ENCODE results near the gene ANXA6. TPM values are rescaled to one million over a fixed set of nuclear protein-coding genes. Genes with fewer than 3 reads are reported as not detected.

Gene ANXA6
- total RNA-seq, 1 donor from 2014 or later: 222 TPM

- DNase-seq (ENCODE audit: missing footprints) (no peak), ATAC-seq (no peak)
- intact Hi-C loops (cut with DNase I): no loop called here
Observed at GRCh38 chr5:151078490-151079262, 78.9 kb downstream of the ANXA6 start.

DNA sequence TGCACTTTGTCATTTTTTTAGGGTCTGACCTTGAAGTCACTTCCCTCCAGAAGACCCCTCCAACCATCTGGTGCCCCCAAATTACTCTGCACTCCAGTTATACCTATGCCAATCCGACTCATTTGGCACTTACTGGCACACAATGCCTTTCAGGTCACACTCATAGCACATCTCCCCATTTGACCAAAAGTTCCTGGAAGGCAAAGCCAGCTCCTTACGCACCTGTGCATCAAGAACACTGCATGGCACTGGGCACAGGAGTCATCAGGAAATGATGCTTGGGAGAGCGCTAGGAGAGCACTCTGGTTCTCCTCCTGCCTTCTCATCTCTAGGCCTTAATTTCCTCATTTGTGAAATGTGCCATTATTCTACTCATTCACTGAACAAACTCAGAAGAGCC lies 79.6 kb downstream of the ANXA6 start:
- intact Hi-C loops (cut with DNase I): no loop called here
- DNase-seq (ENCODE audit: missing footprints): no peak
- no peak for ATAC-seq

DNA sequence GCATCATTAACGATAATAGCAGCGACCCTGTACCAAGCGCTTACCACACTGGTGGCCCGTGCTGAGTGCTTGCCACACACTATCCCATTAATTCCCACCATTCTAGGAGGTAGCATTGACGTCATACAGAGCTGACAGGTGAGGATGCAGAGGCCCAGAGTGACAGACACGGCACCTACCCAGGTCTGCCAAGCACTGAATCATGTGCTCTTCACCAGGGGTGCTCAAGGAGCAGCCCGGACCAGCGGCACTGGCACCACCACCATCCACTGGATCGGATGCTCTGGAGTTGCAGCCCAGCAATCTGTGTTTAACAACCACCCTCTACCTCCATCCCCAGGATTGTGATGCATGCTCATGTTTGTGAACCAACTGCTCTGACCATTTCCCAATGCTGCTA lies 80.2 kb downstream of the ANXA6 start:
- intact Hi-C loops (cut with DNase I): no loop called here
- ATAC-seq: no peak
- DNase-seq (ENCODE audit: missing footprints): no peak

DNA sequence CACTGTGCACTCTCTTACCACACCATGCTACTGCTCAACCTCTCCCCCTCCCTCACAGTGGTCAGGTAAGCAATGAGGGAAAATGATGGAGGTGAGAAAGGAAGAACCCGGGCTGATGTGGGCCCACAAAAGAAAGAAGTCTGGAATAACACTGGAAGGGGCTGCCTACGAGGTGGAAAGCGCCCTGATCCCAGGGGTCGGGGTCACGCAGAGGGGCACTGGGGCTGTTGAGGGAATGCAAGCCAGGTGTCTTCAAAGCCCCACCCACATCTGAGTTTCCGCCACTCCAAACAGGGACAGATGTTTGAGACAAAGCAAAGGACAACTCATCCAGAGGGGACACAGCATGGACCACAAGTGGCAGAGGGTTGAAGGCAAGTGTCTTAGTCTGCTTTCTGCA lies 81.0 kb downstream of the ANXA6 start:
- ATAC-seq (no peak), DNase-seq (ENCODE audit: missing footprints) (no peak)
- intact Hi-C loops (cut with DNase I): no loop called here

DNA sequence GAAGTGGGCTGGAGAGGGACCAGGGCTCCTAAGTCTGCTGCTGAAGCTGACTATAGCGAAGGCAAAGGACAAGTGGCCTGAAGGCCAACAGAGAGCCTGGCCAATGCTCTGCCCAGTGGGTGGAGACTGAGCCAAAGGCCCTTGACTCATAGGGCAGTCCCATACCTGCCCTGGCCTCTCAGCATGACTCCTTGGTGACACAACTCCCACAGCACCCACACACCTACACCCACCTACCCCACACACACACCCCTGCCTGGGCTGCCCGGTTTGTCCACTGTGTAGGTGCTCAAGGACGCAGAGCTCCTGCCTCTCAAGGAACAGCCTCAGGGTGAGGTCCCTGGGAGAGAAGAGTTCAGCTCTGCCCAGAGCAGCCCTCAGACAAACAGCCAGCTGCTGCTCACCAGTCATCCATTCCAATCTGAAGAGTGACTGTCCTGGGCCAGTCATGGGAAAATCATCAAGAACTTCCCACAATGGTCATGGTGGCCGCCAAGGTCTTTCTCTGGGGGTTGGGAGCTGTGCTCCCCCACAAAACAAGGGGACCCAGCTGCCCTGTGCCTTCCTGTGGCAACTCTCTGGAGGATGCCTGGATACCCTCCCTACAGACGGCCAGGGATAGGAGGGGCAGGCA lies 81.8 kb downstream of the ANXA6 start:
- DNase-seq (ENCODE audit: missing footprints) (no peak), ATAC-seq (no peak)
- intact Hi-C loops (cut with DNase I): no loop called here

GRCh38 chr5:151074557-151074956 lies 83.0 kb downstream of the ANXA6 start:
- no peak for ATAC-seq
- DNase-seq (ENCODE audit: missing footprints): no peak
- intact Hi-C loops (cut with DNase I): no loop called here

DNA sequence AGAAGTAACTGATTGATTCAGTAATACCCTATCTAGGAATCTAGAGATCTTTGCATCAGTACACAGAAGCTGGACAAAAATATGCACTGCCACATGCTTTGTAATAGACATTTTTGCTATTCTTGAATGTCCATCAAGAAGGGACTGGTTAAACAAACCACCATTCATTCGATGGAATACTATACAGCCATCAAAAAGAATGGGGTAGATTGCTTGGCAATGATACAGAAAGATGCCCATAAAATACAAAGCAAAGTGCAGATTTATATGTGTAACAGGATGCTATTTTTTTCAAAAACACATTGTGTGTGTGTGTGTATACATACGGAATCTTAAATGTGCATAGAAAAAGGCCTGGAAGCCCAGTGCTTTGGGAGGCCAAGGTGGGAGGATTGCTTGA lies 84.3 kb downstream of the ANXA6 start:
- ATAC-seq: no peak
- intact Hi-C loops (cut with DNase I): no loop called here

DNA sequence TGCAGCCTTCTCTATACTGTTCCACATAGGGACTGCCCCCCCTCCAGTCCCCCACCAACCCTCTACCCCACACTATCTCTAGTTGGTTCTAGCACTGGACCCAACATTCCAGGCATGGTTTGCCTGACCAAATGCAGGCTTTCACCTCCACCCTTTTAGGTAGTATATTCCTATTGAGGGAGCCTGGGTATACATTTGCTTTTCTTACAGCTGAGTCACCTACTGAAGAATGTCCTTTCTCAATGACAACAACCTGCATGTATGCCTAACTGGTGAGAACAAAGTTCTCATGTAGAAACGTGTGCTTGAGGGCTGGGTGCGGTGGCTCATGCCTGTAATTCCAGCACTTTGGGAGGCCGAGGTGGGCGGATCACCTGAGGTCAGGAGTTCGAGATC lies 85.0 kb downstream of the ANXA6 start:
- ATAC-seq (no peak), DNase-seq (ENCODE audit: missing footprints) (no peak)
- intact Hi-C loops (cut with DNase I): no loop called here

More for the DNA sequence above, 84.3 kb downstream of the ANXA6 start:
- DNase-seq (ENCODE audit: missing footprints): no peak

GRCh38 chr5:151071848-151072629 lies 85.5 kb downstream of the ANXA6 start:
- ATAC-seq: no peak
- intact Hi-C loops (cut with DNase I): no loop called here
- DNase-seq (ENCODE audit: missing footprints): no peak

DNA sequence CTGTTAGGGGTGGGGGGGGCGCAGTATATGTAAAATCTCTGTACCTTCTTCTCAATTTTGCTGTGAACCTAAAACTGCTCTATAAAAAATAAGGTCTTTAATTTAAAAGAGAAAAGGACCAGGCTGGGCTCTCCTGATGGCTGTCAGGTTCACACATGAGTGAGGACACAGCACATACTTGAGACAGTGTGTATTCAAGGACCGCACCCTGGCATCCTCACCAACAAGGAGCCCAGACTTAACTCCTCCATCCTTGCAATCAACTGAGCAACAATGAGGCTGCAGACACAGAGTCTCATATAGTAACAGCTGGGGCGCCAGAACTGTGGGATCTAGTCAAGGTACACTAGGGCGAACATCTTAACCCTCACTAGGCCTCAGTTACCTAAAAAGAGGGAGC lies 86.6 kb downstream of the ANXA6 start:
- ATAC-seq: no peak
- intact Hi-C loops (cut with DNase I): no loop called here
- DNase-seq (ENCODE audit: missing footprints): no peak

- intact Hi-C loops (cut with DNase I): no loop called here
- ATAC-seq (no peak), DNase-seq (ENCODE audit: missing footprints) (no peak)
Observed at GRCh38 chr5:151070449-151070848, 87.1 kb downstream of the ANXA6 start.

GRCh38 chr5:151068433-151069197 lies 89.0 kb downstream of the ANXA6 start:
- ATAC-seq: peak; percentile 29
- no peak for DNase-seq (ENCODE audit: missing footprints)
- intact Hi-C loops (cut with DNase I): no loop called here

- ATAC-seq (no peak), DNase-seq (ENCODE audit: missing footprints) (no peak)
- intact Hi-C loops (cut with DNase I): no loop called here
Observed at GRCh38 chr5:151067632-151068432, 89.7 kb downstream of the ANXA6 start.

DNA sequence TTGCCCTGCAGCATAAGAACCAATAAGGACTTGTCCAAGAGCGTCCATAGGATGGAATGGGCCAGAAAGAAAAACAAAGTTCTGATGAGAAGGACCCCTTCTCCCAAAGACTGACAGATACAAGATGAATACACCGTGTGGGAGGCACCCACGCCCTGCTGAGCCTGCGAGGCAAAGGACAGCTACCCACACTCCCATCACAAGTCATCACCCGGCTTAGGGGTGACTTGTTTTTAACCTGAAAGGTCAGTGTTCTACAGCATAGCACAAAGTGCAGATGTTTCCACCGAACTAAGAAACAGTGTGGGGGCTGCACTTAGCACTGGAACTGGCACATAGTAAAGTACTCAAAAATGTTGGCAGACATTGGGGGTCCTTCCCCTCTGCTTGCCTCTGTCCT lies 90.7 kb downstream of the ANXA6 start:
- no peak for ATAC-seq
- DNase-seq (ENCODE audit: missing footprints): no peak
- intact Hi-C loops (cut with DNase I): no loop called here

DNA sequence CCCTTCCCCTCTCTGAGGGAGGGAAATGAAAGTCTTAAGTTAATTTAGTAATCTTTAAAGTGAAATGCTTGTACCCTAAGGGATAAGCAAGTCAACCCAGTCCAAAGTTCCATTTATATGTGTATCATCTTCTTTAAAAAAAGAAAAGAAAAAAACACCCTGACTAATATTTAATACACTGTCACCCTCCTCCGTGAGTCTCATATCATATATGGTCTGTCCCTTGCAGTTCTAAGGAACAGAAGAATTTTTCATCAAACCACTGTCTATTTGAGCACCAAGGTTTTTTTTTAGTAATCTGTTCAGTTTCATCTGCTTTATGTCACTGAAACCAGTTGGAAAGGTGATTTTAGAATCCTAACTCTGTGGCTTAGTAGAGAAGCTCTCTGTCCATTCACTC lies 92.0 kb downstream of the ANXA6 start:
- intact Hi-C loops (cut with DNase I): no loop called here
- ATAC-seq: no peak

GRCh38 chr5:151064916-151065499 lies 92.6 kb downstream of the ANXA6 start:
- intact Hi-C loops (cut with DNase I): loop anchor here (5.0 kb wide), 1 partner anchor 172 kb away; no protein-coding TSS in a partner anchor
- ATAC-seq (no peak), DNase-seq (ENCODE audit: missing footprints) (no peak)

More for the DNA sequence above, 92.0 kb downstream of the ANXA6 start:
- no peak for DNase-seq (ENCODE audit: missing footprints)

DNA sequence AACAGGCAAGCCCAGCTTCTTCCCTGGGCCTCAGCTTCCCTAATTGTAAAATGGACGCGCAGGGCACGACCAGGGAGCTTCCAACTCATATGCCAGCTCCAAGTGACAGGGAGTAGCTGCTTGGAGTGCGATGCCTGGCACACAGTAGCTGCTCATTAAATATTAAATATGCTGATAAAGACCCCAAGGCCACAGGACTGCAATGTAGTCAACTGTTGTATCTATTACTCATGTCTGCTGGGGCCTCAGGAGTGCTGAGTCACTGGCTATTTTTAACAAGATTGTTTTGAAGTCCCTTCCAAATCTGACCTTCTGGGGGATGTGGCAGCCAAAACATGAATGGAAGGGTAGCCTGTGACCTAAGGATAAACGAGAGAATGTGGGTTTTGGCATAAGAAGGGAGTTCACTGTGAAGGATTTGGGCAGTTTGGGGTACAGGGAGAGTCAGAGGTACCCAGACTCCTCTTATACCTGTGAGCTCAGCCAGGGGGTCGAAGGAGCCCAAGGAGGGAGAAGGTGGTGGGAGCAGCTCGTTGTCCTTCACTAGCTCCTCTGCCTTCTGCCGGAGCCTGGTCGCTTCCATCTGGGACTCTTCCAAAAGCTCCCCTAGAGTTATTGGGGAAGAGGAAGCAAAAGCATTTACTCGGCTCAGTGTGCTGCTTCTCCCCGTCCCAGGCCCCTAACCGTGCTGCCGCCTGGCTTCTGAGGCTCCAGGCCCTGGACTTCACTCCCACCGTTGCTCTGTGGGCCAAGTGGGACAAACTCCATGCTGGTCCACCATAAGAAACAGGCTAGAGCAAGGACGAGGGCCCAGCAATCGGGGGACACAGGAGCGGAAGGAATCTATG lies 94.2 kb downstream of the ANXA6 start:
- intact Hi-C loops (cut with DNase I): loop anchor here (2.0 to 5.0 kb wide), 2 partner anchors 17 to 174 kb away; partner anchors contain the start of gene TNIP1
- no peak for DNase-seq (ENCODE audit: missing footprints)
- peak; percentile 66 for ATAC-seq
